NCI-H1694 (cell line): ENCODE measurements around the gene LIN28A.
A peak's percentile ranks its signal among the peaks of the same experiment; 100 is the strongest.

Experiments
- DNase-seq: peaks from one replicate; lab custom pipeline; 2025; lab: John Stamatoyannopoulos, UW

LIN28A gene

GRCh38 chr1:26438041-26438440 lies 27.4 kb downstream of the LIN28A start:
- DNase-seq: no peak

GRCh38 chr1:26440259-26440658 lies 29.6 kb downstream of the LIN28A start:
- DNase-seq: no peak

- DNase-seq: no peak
Measured at GRCh38 chr1:26449868-26450267, 39.3 kb downstream of the LIN28A start.

- no peak for DNase-seq
Measured at GRCh38 chr1:26450908-26451307, 40.3 kb downstream of the LIN28A start.

GRCh38 chr1:26452459-26453183 lies 42.0 kb downstream of the LIN28A start:
- DNase-seq: no peak

GRCh38 chr1:26459148-26459547 lies 48.5 kb downstream of the LIN28A start:
- no peak for DNase-seq

GRCh38 chr1:26459573-26460031 lies 49.0 kb downstream of the LIN28A start:
- no peak for DNase-seq

- peak; percentile 59 for DNase-seq
Measured at GRCh38 chr1:26468911-26469310, 58.3 kb downstream of the LIN28A start.

- peak; percentile 92 for DNase-seq
Measured at GRCh38 chr1:26469558-26469957, 58.9 kb downstream of the LIN28A start.

GRCh38 chr1:26470878-26471497 lies 60.4 kb downstream of the LIN28A start:
- no peak for DNase-seq

- peak; percentile 23 for DNase-seq
Measured at GRCh38 chr1:26471498-26472319, 61.1 kb downstream of the LIN28A start.

- peak; percentile 75 for DNase-seq
Measured at GRCh38 chr1:26472320-26472900, 61.8 kb downstream of the LIN28A start, which contains the start of gene HMGN2. Gene HMGN2 (plus strand): TSS chr1:26472440. CDS start chr1:26472613, 173 bp downstream.

- DNase-seq: peak; percentile 73
Measured at GRCh38 chr1:26472901-26473845, 62.6 kb downstream of the LIN28A start.

- no peak for DNase-seq
Measured at GRCh38 chr1:26474818-26475217, 64.2 kb downstream of the LIN28A start.

- DNase-seq: no peak
Measured at GRCh38 chr1:26475989-26476388, 65.4 kb downstream of the LIN28A start.

GRCh38 chr1:26476958-26477357 lies 66.3 kb downstream of the LIN28A start:
- DNase-seq: no peak

- DNase-seq: no peak
Measured at GRCh38 chr1:26477446-26478152, 67.0 kb downstream of the LIN28A start.

- DNase-seq: no peak
Measured at GRCh38 chr1:26478159-26478558, 67.5 kb downstream of the LIN28A start.

GRCh38 chr1:26478988-26479387 lies 68.4 kb downstream of the LIN28A start:
- no peak for DNase-seq
